Skeletal muscle tissue (tissue), 4 donors: ENCODE data around the gene DRAM2. TPM values are rescaled to one million over a fixed set of nuclear protein-coding genes. Genes with fewer than 3 reads are reported as not detected.
A peak's percentile ranks its signal among the peaks of the same experiment; 100 is the strongest.

Source experiments
- H3K27ac ChIP-seq: one replicate; pipeline ENCODE4 v1.7.0; 2013; ENCODE audit warnings: mild to moderate bottlenecking, low read depth, low read length, inconsistent platforms
- H3K27me3 ChIP-seq, 3 donors: one replicate each; pipeline ENCODE4 v1.7.0; 2013; ENCODE audit warnings: low read length in 3 of 3; ENCODE audit not compliant: control insufficient read depth in 3 of 3, insufficient read depth in 3 of 3
- H3K36me3 ChIP-seq, 3 donors: one replicate each; pipeline ENCODE4 v1.7.0; 2013; ENCODE audit warnings: low read length in 3 of 3; ENCODE audit not compliant: control insufficient read depth in 3 of 3, insufficient read depth in 3 of 3
- H3K4me1 ChIP-seq, 3 donors: one replicate each; pipeline ENCODE4 v1.7.0; 2013; ENCODE audit warnings: low read length in 3 of 3, mild to moderate bottlenecking in 3 of 3; ENCODE audit not compliant: control insufficient read depth in 3 of 3, insufficient read depth in 3 of 3
- H3K4me3 ChIP-seq, 3 donors: one replicate each; pipeline ENCODE4 v1.7.0; 2013; ENCODE audit warnings: low read length in 3 of 3
- H3K9ac ChIP-seq, 3 donors: one replicate each; pipeline ENCODE4 v1.7.0; 2013; ENCODE audit warnings: low read length in 3 of 3, mild to moderate bottlenecking in 3 of 3, moderate library complexity in 2 of 3, low read depth in 1 of 3
- H3K9me3 ChIP-seq, 3 donors: one replicate each; pipeline ENCODE4 v1.7.0; 2013; ENCODE audit warnings: low read length in 3 of 3; ENCODE audit not compliant: control insufficient read depth in 3 of 3
- total RNA-seq: library from RNA; depleted of rRNA; stranded (reverse); fragments of >200 nt; gene quantifications from one replicate; pipeline ENCODE4 v1.2.3, GENCODE V29; 2014
- donor health status: Osteomylitis.

Gene DRAM2
- total RNA-seq = 38.1 TPM

DNA sequence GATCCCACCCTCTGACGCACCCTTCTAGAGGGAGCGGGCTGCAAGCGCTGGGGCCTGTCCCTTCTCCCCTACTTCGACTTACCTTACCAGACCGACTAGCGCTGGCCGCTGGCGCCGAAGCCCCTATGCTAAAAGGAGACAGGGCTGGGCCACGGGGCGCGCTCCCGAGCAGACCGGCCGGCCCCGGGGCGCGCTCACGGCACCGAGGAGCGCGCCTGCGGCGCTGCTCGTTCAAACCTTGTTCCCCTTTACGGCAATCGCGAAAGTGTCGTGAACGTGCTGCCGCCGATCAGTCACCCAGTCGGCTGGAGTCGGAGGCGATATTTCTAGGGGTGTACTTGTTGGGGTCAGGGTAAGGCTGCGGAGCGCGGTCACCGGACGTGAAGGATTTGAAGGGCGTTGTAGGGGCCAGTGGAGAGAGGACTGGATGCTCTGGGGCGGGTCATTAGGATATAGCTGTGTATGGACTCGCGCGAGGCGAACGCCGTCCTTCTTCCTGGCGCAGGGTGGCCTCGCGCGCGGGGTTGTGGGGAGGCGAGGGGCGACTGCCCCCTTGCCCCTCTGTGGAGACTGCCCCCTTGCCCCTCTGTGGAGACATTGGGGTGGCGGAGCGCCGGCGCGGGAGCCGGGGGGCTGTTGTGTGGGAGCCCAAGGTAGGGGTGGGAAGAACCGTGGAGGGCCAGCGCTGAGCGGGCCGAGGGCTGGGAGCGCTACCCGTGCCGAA lies at the start of gene DRAM2, which contains the start of gene CEPT1:
TSS of gene DRAM2 (minus strand) at position 138 of the 724 bp plus-strand sequence. CDS start 8,539 bp downstream, outside the sequence.
TSS of gene CEPT1 (plus strand) at position 268 of the 724 bp plus-strand sequence. CDS start 7,492 bp downstream, outside the sequence.
- peaks cover 0 to 16% (median 7%) of the 10 kb centered on the region in 3 donors for H3K36me3 ChIP-seq
- H3K9ac ChIP-seq = peak within 1 kb of the TSS; percentile 93 to 96 (median 94)
- no peaks in the 10 kb centered on the region for H3K27me3 ChIP-seq
- H3K4me1 ChIP-seq = peaks cover 3 to 17% (median 15%) of the 10 kb centered on the region in 3 donors
- H3K4me3 ChIP-seq = peak within 1 kb of the TSS; percentile 88 to 96 (median 92)
- H3K27ac ChIP-seq = peak within 1 kb of the TSS; percentile 90
- no peaks in the 10 kb centered on the region for H3K9me3 ChIP-seq

DNA sequence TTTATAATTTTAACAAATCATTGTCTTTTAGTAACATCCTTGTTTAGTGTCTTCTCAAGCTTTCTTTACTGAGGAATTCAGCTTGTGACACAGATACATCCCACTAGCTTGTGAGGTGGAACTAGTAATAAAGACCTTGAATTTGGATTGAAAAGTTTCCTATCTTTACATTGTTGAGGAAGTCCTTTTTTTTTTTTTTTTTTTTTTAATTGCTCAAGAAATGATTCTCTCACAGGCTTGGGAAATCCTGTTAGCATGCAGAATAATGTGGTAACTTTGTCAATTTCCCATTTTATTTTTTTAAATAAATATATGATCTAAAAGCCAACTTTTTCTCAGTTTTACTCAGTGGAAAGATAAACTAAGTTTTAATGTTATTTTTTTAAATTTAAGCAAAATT lies 44.8 kb upstream of the DRAM2 start:
- Histone ChIP-seq H3K4me1 (no peaks in the 10 kb centered on the region), H3K9ac (no peak overlapping the region), H3K27me3 (no peaks in the 10 kb centered on the region), H3K36me3 (peaks cover 8 to 52% (median 49%) of the 10 kb centered on the region in 3 donors), H3K27ac (no peak overlapping the region), H3K9me3 (no peaks in the 10 kb centered on the region), H3K4me3 (no peak overlapping the region)

DNA sequence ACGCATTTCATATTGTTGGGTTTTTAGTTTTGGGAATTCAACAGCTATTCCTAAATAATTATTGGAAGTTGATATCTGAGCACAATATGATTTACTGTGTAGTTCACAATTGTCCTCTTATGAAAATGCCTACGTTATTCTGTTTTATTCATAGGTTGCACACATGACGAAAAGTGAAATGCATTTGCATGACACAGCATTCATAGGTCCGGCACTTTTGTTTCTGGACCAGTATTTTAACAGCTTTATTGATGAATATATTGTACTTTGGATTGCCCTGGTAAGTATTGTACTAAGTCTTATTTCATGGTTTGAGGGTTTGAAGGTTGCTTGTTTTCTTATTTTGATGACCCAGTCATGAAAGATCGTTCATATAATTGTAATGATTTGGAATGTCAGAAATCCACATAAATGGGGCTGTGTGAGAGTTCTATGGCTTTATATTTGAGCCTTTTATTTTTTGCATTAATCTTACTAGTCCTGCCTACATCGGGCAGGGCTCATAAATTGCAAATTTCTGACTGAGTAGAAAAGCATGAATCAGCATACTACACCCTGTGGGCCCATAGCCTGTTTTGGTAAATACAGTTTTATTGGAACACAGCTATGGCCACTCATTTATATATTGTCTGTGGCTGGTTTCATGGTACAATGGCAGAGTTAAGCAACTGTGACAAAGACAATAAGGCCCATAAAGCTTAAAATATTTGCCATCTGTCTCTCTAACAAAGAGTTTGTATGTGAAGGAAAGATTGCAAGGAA lies 43.6 kb upstream of the DRAM2 start:
- H3K36me3 ChIP-seq = peaks cover 5 to 49% (median 46%) of the 10 kb centered on the region in 3 donors

GRCh38 chr1:111182052-111182451 lies 42.2 kb upstream of the DRAM2 start:
- Histone ChIP-seq H3K36me3 (peaks cover 3 to 37% (median 35%) of the 10 kb centered on the region in 3 donors), H3K27me3 (no peaks in the 10 kb centered on the region), H3K4me3 (no peak overlapping the region), H3K9me3 (no peaks in the 10 kb centered on the region), H3K4me1 (no peaks in the 10 kb centered on the region), H3K27ac (no peak overlapping the region), H3K9ac (no peak overlapping the region)

More for the DNA sequence above, 43.6 kb upstream of the DRAM2 start:
- no peak overlapping the region for H3K4me3 ChIP-seq
- no peaks in the 10 kb centered on the region for H3K27me3 ChIP-seq
- no peaks in the 10 kb centered on the region for H3K4me1 ChIP-seq
- no peak overlapping the region for H3K9ac ChIP-seq
- H3K9me3 ChIP-seq = no peaks in the 10 kb centered on the region
- H3K27ac ChIP-seq = no peak overlapping the region

DNA sequence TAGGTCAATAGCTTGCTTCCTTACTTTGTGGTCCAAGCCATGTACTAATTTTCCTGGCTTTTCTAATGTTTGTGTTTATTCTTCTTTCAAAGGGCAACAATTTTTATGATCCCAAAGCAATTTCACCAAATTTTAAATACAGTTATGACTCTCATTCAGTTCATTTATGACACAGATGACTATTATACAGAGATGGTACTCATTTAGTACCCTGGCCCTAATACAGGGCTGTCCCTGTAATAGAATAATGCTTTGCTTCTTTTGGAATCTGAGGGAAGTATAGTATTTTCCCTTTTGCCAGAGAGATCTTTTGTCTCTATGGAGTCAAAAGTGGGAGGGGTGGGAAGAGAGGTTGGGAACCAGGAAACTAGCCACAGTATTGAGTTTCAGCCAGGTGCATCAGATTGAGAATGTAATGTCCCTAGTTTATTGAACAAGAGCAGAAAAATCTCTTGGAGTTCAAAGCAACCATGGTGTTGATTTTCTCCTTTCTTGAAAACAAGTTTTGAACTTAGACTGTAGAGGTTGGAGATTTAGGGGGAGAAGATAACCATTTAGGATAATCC lies 40.2 kb upstream of the DRAM2 start:
- no peak overlapping the region for H3K9ac ChIP-seq
- no peaks in the 10 kb centered on the region for H3K27me3 ChIP-seq
- H3K27ac ChIP-seq = no peak overlapping the region
- peaks cover 0 to 32% (median 29%) of the 10 kb centered on the region in 3 donors for H3K36me3 ChIP-seq
- no peaks in the 10 kb centered on the region for H3K4me1 ChIP-seq
- no peaks in the 10 kb centered on the region for H3K9me3 ChIP-seq
- no peak overlapping the region for H3K4me3 ChIP-seq

GRCh38 chr1:111176678-111177077 lies 36.8 kb upstream of the DRAM2 start:
- Histone ChIP-seq H3K36me3 (peaks cover 0 to 14% (median 10%) of the 10 kb centered on the region in 3 donors), H3K9ac (no peak overlapping the region), H3K27ac (no peak overlapping the region), H3K4me1 (no peaks in the 10 kb centered on the region), H3K4me3 (no peak overlapping the region), H3K27me3 (no peaks in the 10 kb centered on the region), H3K9me3 (no peaks in the 10 kb centered on the region)

DNA sequence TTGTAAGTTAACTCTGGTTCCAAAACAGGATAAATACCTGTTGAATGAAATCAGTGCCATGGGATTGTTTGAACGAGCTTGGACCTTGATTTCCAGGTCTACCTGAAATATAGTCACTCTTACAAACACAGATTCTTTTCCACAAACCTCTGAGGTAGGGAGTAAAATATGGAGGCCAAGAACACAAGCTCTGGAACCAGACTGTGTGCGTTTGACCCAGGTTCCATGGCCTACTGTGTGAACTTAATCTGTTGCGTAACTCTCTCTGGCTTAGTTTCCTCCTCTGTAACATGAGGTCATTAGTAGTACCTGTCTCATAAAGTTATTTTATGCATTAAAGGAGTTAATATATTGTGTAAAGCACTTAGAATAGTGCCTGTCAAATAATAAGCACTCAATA lies 35.5 kb upstream of the DRAM2 start:
- H3K4me1 ChIP-seq = no peaks in the 10 kb centered on the region
- H3K27me3 ChIP-seq = no peaks in the 10 kb centered on the region
- no peak overlapping the region for H3K9ac ChIP-seq
- H3K4me3 ChIP-seq = no peak overlapping the region
- peaks cover 0 to 14% (median 10%) of the 10 kb centered on the region in 3 donors for H3K36me3 ChIP-seq
- H3K27ac ChIP-seq = no peak overlapping the region
- H3K9me3 ChIP-seq = no peaks in the 10 kb centered on the region

DNA sequence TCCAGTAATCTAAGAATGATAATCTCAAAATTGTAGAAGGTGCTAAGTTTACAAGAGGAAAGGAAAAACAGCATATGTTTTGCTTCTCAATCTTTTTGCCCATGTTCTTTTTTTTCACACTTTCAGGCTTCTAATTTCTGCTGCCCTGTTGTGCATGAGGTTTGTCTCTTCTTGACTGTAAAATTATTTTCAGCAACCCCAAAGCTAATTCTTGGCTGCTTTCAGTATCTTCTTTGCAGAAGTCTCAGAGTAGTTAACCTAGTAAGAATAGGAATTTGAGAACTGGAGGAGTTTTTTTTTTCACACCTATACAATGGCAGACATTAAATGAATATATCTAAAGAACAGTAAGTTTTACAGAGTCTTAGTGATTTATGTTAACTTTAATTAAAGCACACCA lies 34.2 kb upstream of the DRAM2 start:
- Histone ChIP-seq H3K27ac (no peak overlapping the region), H3K4me3 (no peak overlapping the region), H3K9me3 (no peaks in the 10 kb centered on the region), H3K27me3 (no peaks in the 10 kb centered on the region), H3K4me1 (no peaks in the 10 kb centered on the region), H3K36me3 (peaks cover 0 to 14% (median 10%) of the 10 kb centered on the region in 3 donors), H3K9ac (no peak overlapping the region)

DNA sequence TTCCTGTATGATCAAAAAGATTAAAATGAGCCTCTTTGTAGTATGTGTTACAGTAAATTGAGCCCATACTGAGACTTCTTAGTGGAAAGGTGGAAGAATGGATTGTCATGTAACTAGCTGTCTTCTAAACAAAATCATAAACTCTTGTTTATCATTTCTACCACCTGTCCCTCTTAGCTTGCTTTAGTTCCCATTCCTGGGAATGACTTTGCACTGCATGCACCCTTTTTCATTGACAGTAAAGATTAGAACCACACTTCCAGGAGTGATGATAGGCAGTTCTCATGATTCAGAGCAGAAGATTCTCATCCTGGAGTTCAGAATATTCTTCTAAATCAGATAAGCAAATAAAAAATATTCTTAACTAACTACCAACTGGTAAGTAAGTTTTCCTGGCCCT lies 32.6 kb upstream of the DRAM2 start:
- no peaks in the 10 kb centered on the region for H3K9me3 ChIP-seq
- no peaks in the 10 kb centered on the region for H3K4me1 ChIP-seq
- H3K9ac ChIP-seq = no peak overlapping the region
- peaks cover 0 to 19% (median 14%) of the 10 kb centered on the region in 3 donors for H3K36me3 ChIP-seq
- no peak overlapping the region for H3K27ac ChIP-seq
- H3K27me3 ChIP-seq = no peaks in the 10 kb centered on the region
- no peak overlapping the region for H3K4me3 ChIP-seq
